Activated gamma-delta T cell treated with Interleukin-2 at 50 U/mL for 16 hours (primary cell): Measurements from ENCODE around the gene GADD45B.
"Not testable (repeated sequence)": the region's sequence is repeated elsewhere in the genome, so short reads cannot be mapped to it uniquely, and the experiment has no call there.

ENCODE experiments used
- DNase-seq: peaks from one replicate; pipeline ENCODE4 v3.0.0-alpha.2; 2020

Gene GADD45B

GRCh38 chr19:2444251-2445002, 31.5 kb upstream of the GADD45B start:
- no peak for DNase-seq

- DNase-seq: no peak
Measured at GRCh38 chr19:2446381-2446780, 29.5 kb upstream of the GADD45B start.

DNA sequence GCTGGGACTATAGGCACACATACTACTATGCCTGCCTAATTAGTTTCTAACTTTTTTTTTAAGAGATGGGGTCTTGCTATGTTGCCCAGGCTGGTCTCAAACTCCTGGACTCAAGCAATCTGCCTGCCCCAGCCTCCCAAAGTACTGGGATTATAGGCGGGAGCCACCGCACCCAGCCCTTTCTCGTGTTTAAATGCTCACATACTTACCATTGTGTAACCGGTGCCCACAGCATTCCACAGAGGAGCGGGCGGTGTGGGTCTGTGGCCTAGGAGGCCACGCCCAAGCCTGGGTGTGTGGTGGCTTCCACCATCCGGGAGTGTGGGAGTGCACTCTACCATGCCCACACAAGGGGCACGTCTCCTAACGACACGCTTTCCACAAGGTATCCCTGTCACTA, 26.9 kb upstream of the GADD45B start:
- no peak for DNase-seq

DNA sequence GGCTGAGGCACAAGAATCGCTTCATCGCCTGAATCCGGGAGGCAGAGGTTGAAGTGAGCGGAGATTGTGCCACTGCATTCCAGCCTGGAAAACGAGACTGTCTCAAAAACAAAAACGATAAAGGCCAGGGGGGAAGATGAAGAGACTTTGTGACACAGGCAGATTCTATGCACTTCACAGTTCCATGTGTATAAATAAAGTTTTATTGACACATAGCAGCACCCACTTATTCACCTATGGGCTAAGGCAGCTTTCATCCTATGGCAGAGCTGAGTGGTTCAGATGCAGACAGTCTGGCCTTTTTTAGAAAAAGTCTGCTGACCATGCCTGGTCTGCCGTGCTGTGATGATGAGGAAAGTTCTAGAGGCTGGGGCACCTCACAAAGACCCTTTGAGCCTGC, 24.8 kb upstream of the GADD45B start:
- DNase-seq: no peak

- DNase-seq: no peak
Measured at GRCh38 chr19:2451741-2452140, 24.2 kb upstream of the GADD45B start.

GRCh38 chr19:2453431-2454025, 22.4 kb upstream of the GADD45B start:
- DNase-seq: no peak

- DNase-seq: no peak
Measured at GRCh38 chr19:2454199-2454961, 21.5 kb upstream of the GADD45B start.

GRCh38 chr19:2454962-2455850, 20.7 kb upstream of the GADD45B start:
- no peak for DNase-seq

- peak; percentile 38 for DNase-seq
Measured at GRCh38 chr19:2455851-2456570, 19.9 kb upstream of the GADD45B start.

DNA sequence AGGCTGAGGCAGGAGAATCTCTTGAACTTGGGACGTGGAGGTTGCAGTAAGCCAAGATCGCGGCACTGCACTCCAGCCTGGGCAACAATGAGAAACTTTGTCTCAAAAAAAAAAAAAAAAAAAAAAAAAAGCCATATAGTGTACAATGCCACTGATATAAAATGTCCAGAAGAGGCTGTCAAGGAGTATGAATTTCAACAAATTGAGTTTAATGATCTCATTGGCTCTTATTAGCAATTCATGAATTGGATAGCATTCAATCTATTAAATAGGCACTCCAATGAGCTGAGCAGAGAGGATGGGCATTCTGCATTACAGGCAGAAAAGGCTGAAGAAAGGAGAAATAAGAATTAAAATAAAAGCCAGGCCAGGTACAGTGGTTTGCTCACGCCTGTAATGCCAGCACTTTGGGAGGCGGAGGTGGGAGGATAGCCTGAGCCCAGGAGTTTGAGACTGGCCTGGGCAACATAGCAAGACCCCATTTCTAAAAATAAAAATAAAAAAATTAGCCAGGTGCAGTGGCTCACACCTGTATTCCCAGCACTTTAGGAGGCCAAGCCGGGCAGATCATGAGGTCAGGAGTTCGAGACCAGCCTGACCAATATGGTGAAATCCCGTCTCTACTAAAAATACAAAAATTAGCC, 18.4 kb upstream of the GADD45B start:
- no peak for DNase-seq

DNA sequence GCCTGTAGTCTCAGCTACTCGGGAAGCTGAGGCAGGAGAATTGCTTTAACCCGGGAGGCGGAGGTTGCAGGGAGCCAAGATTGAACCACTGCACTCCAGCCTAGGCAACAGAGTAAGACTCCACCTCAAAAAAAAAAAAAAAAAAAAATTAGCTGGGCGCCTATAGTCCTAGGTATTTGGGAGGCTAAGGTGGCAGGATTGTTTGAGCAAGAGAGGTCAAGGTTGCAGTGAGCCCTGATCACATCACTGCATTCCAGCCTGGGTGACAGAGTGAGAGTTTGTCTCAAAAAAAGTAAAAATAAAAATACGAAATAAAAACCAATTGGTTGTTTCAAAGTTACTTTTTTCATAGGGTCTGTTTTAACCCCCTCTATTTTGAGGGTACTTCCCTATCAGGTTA, 17.9 kb upstream of the GADD45B start:
- DNase-seq: no peak

- DNase-seq: not testable (repeated sequence)
Measured at GRCh38 chr19:2458776-2459175, 17.2 kb upstream of the GADD45B start.

GRCh38 chr19:2460245-2460644, 15.7 kb upstream of the GADD45B start:
- DNase-seq: no peak

DNA sequence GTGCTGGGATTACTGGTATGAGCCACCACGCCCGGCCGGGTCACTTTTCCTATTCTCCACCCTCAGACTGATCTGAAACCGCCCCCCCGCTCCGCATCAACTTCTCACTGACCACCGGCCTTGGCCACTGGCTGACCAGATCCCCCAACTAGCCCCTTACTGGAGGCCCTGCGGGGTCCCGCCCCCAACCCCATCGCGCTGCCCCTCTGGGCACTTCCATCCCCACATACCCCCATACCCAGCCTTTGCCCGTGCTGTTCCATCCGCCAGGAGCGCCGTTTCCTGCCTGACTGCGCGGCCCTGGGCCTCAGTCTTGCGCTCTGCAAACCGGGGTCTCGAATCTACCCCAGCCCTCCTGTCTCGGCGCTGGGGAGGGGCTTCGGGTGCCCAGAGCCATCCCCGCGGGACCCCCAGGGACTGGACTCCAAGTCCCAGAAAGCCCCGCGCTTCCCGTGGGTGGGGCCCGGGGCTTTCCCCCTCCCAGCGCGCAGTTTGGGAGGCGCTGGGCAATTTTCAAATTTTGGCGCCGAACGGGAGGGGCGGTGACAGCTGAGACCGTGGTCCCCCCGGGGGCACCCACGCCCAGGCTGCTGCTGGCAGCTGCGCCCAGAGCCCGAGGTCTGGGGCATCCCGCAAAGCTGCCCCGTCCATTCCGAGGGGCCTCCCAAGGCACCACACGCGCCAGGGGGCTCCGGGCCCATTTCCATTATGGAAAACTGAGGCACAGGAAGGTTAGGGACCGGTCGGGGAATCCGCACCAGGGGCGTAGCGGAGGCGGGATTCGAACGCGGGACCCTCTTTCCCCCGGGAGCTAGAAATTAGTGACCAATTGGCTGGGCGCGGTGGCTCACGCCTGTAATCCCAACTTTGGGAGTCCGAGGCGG, 13.9 kb upstream of the GADD45B start:
- DNase-seq: peak; percentile 39

GRCh38 chr19:2462635-2463421, 13.1 kb upstream of the GADD45B start:
- no peak for DNase-seq

- not testable (repeated sequence) for DNase-seq
Measured at GRCh38 chr19:2463694-2464093, 12.2 kb upstream of the GADD45B start.

DNA sequence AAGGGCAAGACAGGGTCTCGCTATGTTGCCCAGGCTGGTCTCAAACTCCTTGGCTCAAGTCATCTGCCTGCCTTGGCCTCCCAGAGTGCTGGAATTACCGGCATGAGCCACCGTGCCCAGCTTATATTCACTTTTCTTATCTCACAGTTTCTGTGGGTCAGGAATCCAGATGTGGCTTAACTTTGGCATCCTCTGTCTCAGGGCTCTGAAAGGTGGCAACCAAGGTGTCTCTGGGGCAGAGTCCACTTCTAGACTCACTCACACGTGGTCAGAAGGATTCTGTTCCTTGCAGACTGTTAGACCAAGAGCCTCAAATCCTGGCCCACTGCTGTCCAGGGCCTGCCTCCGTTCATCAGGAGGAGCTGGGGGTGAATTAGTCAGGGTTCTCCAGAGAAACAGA, 11.5 kb upstream of the GADD45B start:
- no peak for DNase-seq

GRCh38 chr19:2468596-2468995, 7.3 kb upstream of the GADD45B start:
- no peak for DNase-seq

DNA sequence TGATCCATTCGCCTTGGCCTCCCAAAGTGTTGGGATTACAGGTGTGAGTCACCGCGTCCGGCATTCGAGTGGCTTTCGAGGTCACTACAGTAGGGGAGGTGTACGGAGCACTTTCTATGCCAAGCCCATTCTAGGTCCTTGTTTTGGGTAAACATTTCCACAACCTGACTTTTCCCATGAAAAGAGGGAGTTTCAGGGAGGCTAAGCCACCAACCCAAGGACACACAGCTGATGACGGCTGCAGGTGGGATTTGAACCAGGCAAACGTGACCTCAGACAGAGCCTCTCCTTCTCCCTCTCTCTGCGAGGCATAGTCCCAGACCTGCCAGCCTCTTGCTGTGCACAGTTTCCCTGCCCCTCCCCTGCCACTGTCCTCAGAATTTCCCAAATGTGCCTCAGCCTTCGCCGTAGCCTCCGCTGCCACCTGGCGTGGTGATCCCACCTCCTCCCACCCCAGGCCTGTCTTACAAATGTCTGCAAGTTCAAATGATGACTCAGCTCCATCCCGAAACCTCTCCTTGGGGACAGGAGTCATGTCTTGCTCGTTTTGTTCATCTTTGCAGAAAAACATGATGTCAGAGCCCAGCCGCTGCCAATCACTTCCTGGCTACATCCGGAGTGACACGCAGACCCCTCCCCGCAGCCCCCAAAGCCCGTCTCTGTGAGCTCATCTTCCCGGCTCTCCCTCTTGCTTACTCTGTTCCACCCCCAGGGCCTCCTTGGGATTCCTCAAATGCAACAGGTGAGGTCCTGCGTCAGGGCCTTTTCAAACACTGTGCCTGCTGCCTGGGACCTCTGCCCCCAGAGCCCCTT, 6.6 kb upstream of the GADD45B start:
- DNase-seq: no peak
